HAP-1 (cell line): ENCODE results near the gene RHCG.

Experiments used
- DNase-seq, 2 experiments: peaks; one replicate each; pipeline ENCODE4 v3.0.0-alpha.2; 2016 to 2020; ENCODE audit warnings: low spot score in 2 of 2
- H3K27me3 ChIP-seq: fragments of 250-450 bp; sonication (Bioruptor Pico); 2 replicates; pipeline ENCODE4 v1.5.1; 2020; ENCODE audit warnings: low read depth, mild to moderate bottlenecking, moderate library complexity
- H3K36me3 ChIP-seq: fragments of 250-450 bp; sonication (Bioruptor Pico); replicated peaks from 2 replicates; pipeline ENCODE4 v1.5.1; 2020; ENCODE audit warnings: mild to moderate bottlenecking
- H3K4me1 ChIP-seq: fragments of 250-450 bp; sonication (Bioruptor Pico); 2 replicates; pipeline ENCODE4 v1.5.1; 2020; ENCODE audit warnings: mild to moderate bottlenecking
- H3K4me3 ChIP-seq: fragments of 250-450 bp; sonication (Bioruptor Pico); 2 replicates; pipeline ENCODE4 v1.5.1; 2020; ENCODE audit warnings: mild to moderate bottlenecking, moderate library complexity
- H3K9me3 ChIP-seq: fragments of 250-450 bp; sonication (Bioruptor Pico); 2 replicates; pipeline ENCODE4 v1.5.1; 2020; ENCODE audit warnings: mild to moderate bottlenecking, moderate library complexity
- in situ Hi-C: fragments of 300-500 bp; cut with MboI; formaldehyde crosslinking; loops from 3 replicates; pipeline ENCODE4 v1.14.3; 2020; ENCODE audit warnings: low sequenced_read_pairs, inconsistent platforms, mixed read lengths

Gene RHCG

GRCh38 chr15:89441295-89441812, 55.0 kb downstream of the RHCG start:
- in situ Hi-C loops, result no loop called here
- Histone ChIP-seq H3K27me3 (peaks cover 26% of the 10 kb centered on the region), H3K9me3 (no peaks in the 10 kb centered on the region), H3K36me3 (no peaks in the 10 kb centered on the region), H3K4me1 (peaks cover 1% of the 10 kb centered on the region; the same call in 1 of the 2 replicates), H3K4me3 (no peak overlapping the region)
- DNase-seq, result no peak

- in situ Hi-C loops, result no loop called here
Measured at GRCh38 chr15:89439764-89440163, 56.6 kb downstream of the RHCG start.

GRCh38 chr15:89436560-89437311, 59.6 kb downstream of the RHCG start:
- Histone ChIP-seq H3K27me3 (peaks cover 26% of the 10 kb centered on the region), H3K4me1 (no peaks in the 10 kb centered on the region), H3K4me3 (no peak overlapping the region), H3K9me3 (no peaks in the 10 kb centered on the region), H3K36me3 (no peaks in the 10 kb centered on the region)
- in situ Hi-C loops, result no loop called here
- DNase-seq, result no peak

More at GRCh38 chr15:89439764-89440163, 56.6 kb downstream of the RHCG start:
- Histone ChIP-seq H3K9me3 (no peaks in the 10 kb centered on the region), H3K4me3 (no peak overlapping the region), H3K4me1 (no peaks in the 10 kb centered on the region), H3K27me3 (peaks cover 26% of the 10 kb centered on the region), H3K36me3 (no peaks in the 10 kb centered on the region)
- DNase-seq, result no peak

- Histone ChIP-seq H3K36me3 (no peaks in the 10 kb centered on the region), H3K27me3 (peaks cover 26% of the 10 kb centered on the region), H3K4me1 (no peaks in the 10 kb centered on the region), H3K4me3 (no peak overlapping the region), H3K9me3 (no peaks in the 10 kb centered on the region)
- in situ Hi-C loops, result no loop called here
- DNase-seq, result no peak
Measured at GRCh38 chr15:89435362-89435761, 61.0 kb downstream of the RHCG start.

- peaks cover 18% of the 10 kb centered on the region for H3K27me3 ChIP-seq
- H3K4me3 ChIP-seq, result no peak overlapping the region
- no peaks in the 10 kb centered on the region for H3K36me3 ChIP-seq
- no peaks in the 10 kb centered on the region for H3K9me3 ChIP-seq
- in situ Hi-C loops, result no loop called here
- DNase-seq, result no peak
- no peaks in the 10 kb centered on the region for H3K4me1 ChIP-seq
Measured at GRCh38 chr15:89433686-89434085, 62.7 kb downstream of the RHCG start.

GRCh38 chr15:89430530-89431341, 65.6 kb downstream of the RHCG start:
- no peaks in the 10 kb centered on the region for H3K36me3 ChIP-seq

GRCh38 chr15:89429986-89430385, 66.4 kb downstream of the RHCG start:
- no peaks in the 10 kb centered on the region for H3K4me1 ChIP-seq
- no peaks in the 10 kb centered on the region; the same call in 1 of the 2 replicates for H3K27me3 ChIP-seq
- H3K9me3 ChIP-seq, result no peaks in the 10 kb centered on the region
- DNase-seq, result no peak
- no peak overlapping the region for H3K4me3 ChIP-seq
- in situ Hi-C loops, result loop anchor here (5.0 kb wide), 1 partner anchor 68 kb away; no protein-coding TSS in a partner anchor
- H3K36me3 ChIP-seq, result no peaks in the 10 kb centered on the region

More at GRCh38 chr15:89430530-89431341, 65.6 kb downstream of the RHCG start:
- no peaks in the 10 kb centered on the region; the same call in 1 of the 2 replicates for H3K27me3 ChIP-seq
- peak overlapping the region; percentile 26 for H3K4me3 ChIP-seq
- no peaks in the 10 kb centered on the region for H3K4me1 ChIP-seq
- H3K9me3 ChIP-seq, result no peaks in the 10 kb centered on the region
- peak; percentile 68 to 94 for DNase-seq
- in situ Hi-C loops, result no loop called here

- H3K27me3 ChIP-seq, result no peaks in the 10 kb centered on the region; the same call in 1 of the 2 replicates
- H3K36me3 ChIP-seq, result no peaks in the 10 kb centered on the region
- H3K9me3 ChIP-seq, result no peaks in the 10 kb centered on the region
- H3K4me3 ChIP-seq, result no peak overlapping the region
- H3K4me1 ChIP-seq, result no peaks in the 10 kb centered on the region
- DNase-seq, result no peak
- in situ Hi-C loops, result loop anchor here (5.0 kb wide), 1 partner anchor 67 kb away; no protein-coding TSS in a partner anchor
Measured at GRCh38 chr15:89429023-89429422, 67.4 kb downstream of the RHCG start.

- DNase-seq, result no peak
- H3K9me3 ChIP-seq, result no peaks in the 10 kb centered on the region
- no peak overlapping the region for H3K4me3 ChIP-seq
- H3K36me3 ChIP-seq, result no peaks in the 10 kb centered on the region
- H3K4me1 ChIP-seq, result no peaks in the 10 kb centered on the region
- no peaks in the 10 kb centered on the region; the same call in 1 of the 2 replicates for H3K27me3 ChIP-seq
- in situ Hi-C loops, result loop anchor here (5.0 kb wide), 1 partner anchor 66 kb away; no protein-coding TSS in a partner anchor
Measured at GRCh38 chr15:89428246-89428645, 68.1 kb downstream of the RHCG start.

- no peaks in the 10 kb centered on the region; the same call in 1 of the 2 replicates for H3K27me3 ChIP-seq
- no peaks in the 10 kb centered on the region for H3K4me1 ChIP-seq
- no peak overlapping the region for H3K4me3 ChIP-seq
- no peaks in the 10 kb centered on the region for H3K9me3 ChIP-seq
- in situ Hi-C loops, result loop anchor here (5.0 kb wide), 1 partner anchor 64 kb away; no protein-coding TSS in a partner anchor
- H3K36me3 ChIP-seq, result no peaks in the 10 kb centered on the region
- no peak for DNase-seq
Measured at GRCh38 chr15:89426500-89426899, 69.9 kb downstream of the RHCG start.

- Histone ChIP-seq H3K4me1 (no peaks in the 10 kb centered on the region), H3K27me3 (no peaks in the 10 kb centered on the region; the same call in 1 of the 2 replicates), H3K36me3 (no peaks in the 10 kb centered on the region), H3K4me3 (no peak overlapping the region), H3K9me3 (no peaks in the 10 kb centered on the region)
- in situ Hi-C loops, result no loop called here
- DNase-seq, result no peak
Measured at GRCh38 chr15:89423981-89424380, 72.4 kb downstream of the RHCG start.
